Mesendoderm (in vitro differentiated cells): ENCODE measurements around the gene TMCC1.
A peak's percentile ranks its signal among the peaks of the same experiment; 100 is the strongest.

Experiments used
- DNase-seq: peaks from one replicate; pipeline ENCODE4 v3.0.0; 2013
- H2AK5ac ChIP-seq: 2 replicates; pipeline ENCODE4 v1.6.1; 2013; ENCODE audit warnings: low read length, inconsistent platforms
- H2BK120ac ChIP-seq: 2 replicates; pipeline ENCODE4 v1.6.1; 2013; ENCODE audit warnings: low read depth, mild to moderate bottlenecking, low read length, moderate library complexity, mixed read lengths
- H2BK15ac ChIP-seq: replicated peaks from 2 replicates; pipeline ENCODE4 v1.6.1; 2013; ENCODE audit warnings: low read depth, mild to moderate bottlenecking, moderate library complexity
- H2BK5ac ChIP-seq: 2 replicates; pipeline ENCODE4 v1.6.1; 2013; ENCODE audit warnings: low read length, inconsistent platforms
- H3K18ac ChIP-seq: 2 replicates; pipeline ENCODE4 v1.6.1; 2013; ENCODE audit warnings: mild to moderate bottlenecking, low read length, mixed read lengths
- H3K23ac ChIP-seq: one replicate; pipeline ENCODE4 v1.6.1; 2013; ENCODE audit warnings: low read length
- H3K27ac ChIP-seq: 2 replicates; pipeline ENCODE4 v1.5.1; 2013; ENCODE audit warnings: low read depth, mild to moderate bottlenecking, inconsistent platforms, low read length, moderate library complexity
- H3K27me3 ChIP-seq: 2 replicates; pipeline ENCODE4 v1.6.1; 2013; ENCODE audit warnings: low read length, control low read depth, mild to moderate bottlenecking, inconsistent platforms; ENCODE audit not compliant: insufficient read depth, poor library complexity
- H3K36me3 ChIP-seq: 2 replicates; pipeline ENCODE4 v1.6.1; 2013; ENCODE audit warnings: low read length, inconsistent platforms; ENCODE audit not compliant: control insufficient read depth, insufficient read depth
- H3K4ac ChIP-seq: one replicate; pipeline ENCODE4 v1.6.1; 2013; ENCODE audit warnings: low read depth, mild to moderate bottlenecking, low read length, moderate library complexity
- H3K4me1 ChIP-seq: 2 replicates; pipeline ENCODE4 v1.6.1; 2013; ENCODE audit warnings: low read depth, low read length, inconsistent platforms; ENCODE audit not compliant: control insufficient read depth
- H3K4me2 ChIP-seq: 2 replicates; pipeline ENCODE4 v1.6.1; 2013; ENCODE audit warnings: low read length
- H3K4me3 ChIP-seq: 2 replicates; pipeline ENCODE4 v1.5.1; 2013; ENCODE audit warnings: mild to moderate bottlenecking, low read length
- H3K56ac ChIP-seq: one replicate; pipeline ENCODE4 v1.6.1; 2013; ENCODE audit warnings: low read length
- H3K79me1 ChIP-seq: 2 replicates; pipeline ENCODE4 v1.6.1; 2013; ENCODE audit warnings: low read length, inconsistent platforms
- H3K79me2 ChIP-seq: 2 replicates; pipeline ENCODE4 v1.6.1; 2013; ENCODE audit warnings: mild to moderate bottlenecking, low read length; ENCODE audit not compliant: control insufficient read depth, insufficient read depth
- H3K9ac ChIP-seq: 2 replicates; pipeline ENCODE4 v1.6.1; 2013; ENCODE audit warnings: low read length, inconsistent platforms
- H4K5ac ChIP-seq: one replicate; pipeline ENCODE4 v1.6.1; 2013; ENCODE audit warnings: low read length
- H4K8ac ChIP-seq: one replicate; pipeline ENCODE4 v1.6.1; 2013; ENCODE audit warnings: low read depth, mild to moderate bottlenecking, control low read depth, low read length, moderate library complexity
- WGBS: extraction: QIAGEN DNeasy Blood & Tissue Kit; methylation state at CpG from one replicate; pipeline ENCODE4 v1.1.7; 2013; ENCODE audit warnings: low lambda C conversion rate, missing lambda C conversion rate; ENCODE audit not compliant: insufficient coverage; ENCODE audit errors: extremely low coverage; 5-methylcytosine and 5-hydroxymethylcytosine counted together

Gene TMCC1

DNA sequence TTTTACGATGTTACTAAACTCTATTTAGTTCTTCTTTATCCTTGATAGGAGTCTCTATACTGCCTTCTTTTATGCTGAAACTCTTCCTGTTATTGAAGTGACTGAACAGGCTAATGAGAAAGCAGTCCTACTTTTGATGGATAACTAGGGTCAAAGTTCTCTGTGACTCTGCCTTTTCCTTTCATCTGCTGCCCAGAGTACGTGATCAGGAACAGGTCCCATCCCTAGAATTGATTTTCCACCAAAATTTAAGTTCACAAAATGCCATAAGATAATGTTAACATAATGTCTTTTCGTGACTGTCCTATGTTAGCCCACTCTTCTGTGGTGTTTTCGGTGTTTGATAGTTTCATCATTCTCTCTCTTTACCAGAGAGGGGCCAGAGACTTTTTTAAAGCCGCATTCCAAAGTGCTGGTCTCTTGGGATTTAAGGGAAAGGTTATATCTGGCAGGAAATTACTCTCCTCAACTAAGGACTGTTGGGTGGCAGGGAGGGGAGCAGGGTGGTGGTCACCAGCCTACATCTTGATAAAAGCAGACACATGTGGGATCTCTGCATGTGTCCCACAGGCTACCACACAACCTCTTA, 236.8 kb downstream of the TMCC1 start:
- Histone ChIP-seq H3K27me3 (no peaks in the 10 kb centered on the region), H4K5ac (no peak overlapping the region), H4K8ac (no peak overlapping the region), H3K18ac (peak overlapping the region; percentile 76), H3K4ac (no peak overlapping the region), H3K56ac (no peak overlapping the region), H2BK5ac (no peak overlapping the region), H3K36me3 (no peaks in the 10 kb centered on the region), H3K9ac (no peak overlapping the region), H2BK120ac (no peak overlapping the region), H2AK5ac (no peak overlapping the region), H3K4me2 (no peak overlapping the region), H2BK15ac (no peak overlapping the region), H3K27ac (no peak overlapping the region), H3K79me1 (no peaks in the 10 kb centered on the region), H3K79me2 (no peaks in the 10 kb centered on the region), H3K4me1 (peaks cover under 1% of the 10 kb centered on the region), H3K23ac (no peak overlapping the region), H3K4me3 (no peak overlapping the region)
- peak; percentile 58 for DNase-seq
- no CpG with 5 or more reads among the region's 5 CpGs for WGBS

GRCh38 chr3:129655291-129655700, 238.2 kb downstream of the TMCC1 start:
- Histone ChIP-seq H3K18ac (no peak overlapping the region), H3K79me1 (no peaks in the 10 kb centered on the region), H3K4ac (no peak overlapping the region), H2BK120ac (no peak overlapping the region), H2AK5ac (no peak overlapping the region), H3K9ac (no peak overlapping the region), H3K27me3 (no peaks in the 10 kb centered on the region), H3K4me3 (no peak overlapping the region), H3K27ac (no peak overlapping the region), H3K23ac (no peak overlapping the region), H2BK5ac (no peak overlapping the region), H3K56ac (no peak overlapping the region), H2BK15ac (no peak overlapping the region), H3K4me2 (no peak overlapping the region), H4K8ac (no peak overlapping the region), H3K79me2 (no peaks in the 10 kb centered on the region), H3K4me1 (peaks cover 5% of the 10 kb centered on the region), H4K5ac (no peak overlapping the region), H3K36me3 (no peaks in the 10 kb centered on the region)
- no peak for DNase-seq
- WGBS, result no CpG with 5 or more reads among the region's 4 CpGs

- H3K27ac ChIP-seq, result no peak overlapping the region
- H4K8ac ChIP-seq, result no peak overlapping the region
- H2BK5ac ChIP-seq, result no peak overlapping the region
- H3K4ac ChIP-seq, result peak overlapping the region; percentile 36
- H3K23ac ChIP-seq, result no peak overlapping the region
- H2BK15ac ChIP-seq, result no peak overlapping the region
- no peaks in the 10 kb centered on the region for H3K79me2 ChIP-seq
- no peak overlapping the region for H2AK5ac ChIP-seq
- H3K4me3 ChIP-seq, result no peak overlapping the region
- peaks cover 5% of the 10 kb centered on the region for H3K4me1 ChIP-seq
- H3K27me3 ChIP-seq, result no peaks in the 10 kb centered on the region
- no peak overlapping the region for H4K5ac ChIP-seq
- no CpG with 5 or more reads among the region's 1 CpG for WGBS
- no peak overlapping the region for H3K4me2 ChIP-seq
- no peak overlapping the region for H3K56ac ChIP-seq
- H3K79me1 ChIP-seq, result no peaks in the 10 kb centered on the region
- H2BK120ac ChIP-seq, result no peak overlapping the region
- H3K18ac ChIP-seq, result no peak overlapping the region
- no peaks in the 10 kb centered on the region for H3K36me3 ChIP-seq
- H3K9ac ChIP-seq, result no peak overlapping the region
- no peak for DNase-seq
These were observed 239.4 kb downstream of the TMCC1 start for GRCh38 chr3:129654131-129654530.

DNA sequence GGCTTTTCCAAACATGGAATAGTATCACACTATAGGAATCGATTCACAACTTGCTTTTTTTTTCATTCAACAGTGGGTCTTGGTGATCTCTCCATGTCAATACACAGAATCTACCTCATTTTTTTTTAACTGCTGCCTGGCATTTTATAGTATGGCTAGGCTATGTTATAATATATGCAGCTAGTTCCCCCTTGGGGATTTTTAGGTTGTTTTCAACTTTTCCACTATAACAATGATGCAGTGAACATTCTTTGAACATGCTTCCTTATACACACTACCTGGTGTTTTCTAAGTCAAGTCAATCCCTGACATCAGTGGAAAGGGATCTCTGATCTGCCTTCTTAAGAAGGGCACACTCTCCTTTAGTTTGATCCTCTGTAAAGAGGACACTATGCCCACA, 240.5 kb downstream of the TMCC1 start:
- Histone ChIP-seq H3K4me2 (no peak overlapping the region), H3K36me3 (no peaks in the 10 kb centered on the region)

DNA sequence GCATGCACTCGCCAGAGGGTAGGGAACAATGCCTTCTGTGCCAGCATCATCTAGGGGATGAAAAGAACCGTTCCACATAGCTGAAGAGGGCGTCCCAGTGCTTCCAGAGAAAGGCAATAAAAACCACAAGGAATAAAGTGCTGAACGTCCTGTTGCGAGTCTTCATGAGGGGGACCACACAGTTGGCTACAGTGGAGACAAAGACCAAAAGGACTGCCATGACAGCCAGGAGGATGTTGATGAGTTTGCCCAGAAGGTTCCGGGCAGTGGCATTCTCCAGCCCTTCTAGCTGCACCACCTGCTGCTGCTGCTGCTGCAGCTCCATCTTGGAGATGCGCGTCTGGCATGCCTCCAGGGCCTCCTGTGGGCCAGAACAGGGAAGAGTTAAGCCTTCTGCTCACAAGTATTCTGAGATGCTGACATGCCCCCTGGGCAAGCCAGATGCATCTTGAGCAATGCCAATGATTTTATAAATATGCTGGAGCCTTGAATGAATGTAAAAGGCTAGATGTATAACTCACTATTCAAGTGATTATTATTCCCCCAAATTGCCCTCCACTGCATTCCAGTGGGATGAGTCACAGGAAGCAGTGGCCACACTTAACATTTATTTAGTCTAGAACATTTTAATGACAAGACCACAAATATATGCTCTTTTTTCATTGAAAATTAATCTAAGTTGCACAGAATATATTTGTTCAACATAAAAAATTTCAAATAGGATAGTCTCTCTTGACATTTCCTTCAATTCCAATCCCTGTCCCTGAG, 241.9 kb downstream of the TMCC1 start:
- H3K4me3 ChIP-seq, result no peak overlapping the region
- no peak overlapping the region for H4K5ac ChIP-seq
- H3K4me1 ChIP-seq, result peaks cover 5% of the 10 kb centered on the region
- no peaks in the 10 kb centered on the region for H3K36me3 ChIP-seq
- no peak overlapping the region for H2BK5ac ChIP-seq
- no peak overlapping the region for H3K23ac ChIP-seq
- no CpG with 5 or more reads among the region's 8 CpGs for WGBS
- no peak overlapping the region for H2BK15ac ChIP-seq
- H3K18ac ChIP-seq, result no peak overlapping the region
- no peaks in the 10 kb centered on the region for H3K79me2 ChIP-seq
- no peak overlapping the region for H3K4ac ChIP-seq
- H3K4me2 ChIP-seq, result no peak overlapping the region
- no peak overlapping the region for H3K56ac ChIP-seq
- peak; percentile 79 for DNase-seq
- no peaks in the 10 kb centered on the region for H3K27me3 ChIP-seq
- no peak overlapping the region for H2BK120ac ChIP-seq
- no peak overlapping the region for H4K8ac ChIP-seq
- H3K27ac ChIP-seq, result no peak overlapping the region
- H2AK5ac ChIP-seq, result no peak overlapping the region
- no peaks in the 10 kb centered on the region for H3K79me1 ChIP-seq
- no peak overlapping the region for H3K9ac ChIP-seq

More for the DNA sequence above, 240.5 kb downstream of the TMCC1 start:
- Histone ChIP-seq H2AK5ac (no peak overlapping the region), H3K79me2 (no peaks in the 10 kb centered on the region), H4K5ac (no peak overlapping the region), H2BK120ac (no peak overlapping the region), H2BK5ac (no peak overlapping the region), H3K4me1 (peaks cover 5% of the 10 kb centered on the region), H3K79me1 (no peaks in the 10 kb centered on the region), H3K56ac (no peak overlapping the region), H2BK15ac (no peak overlapping the region), H3K27me3 (no peaks in the 10 kb centered on the region), H3K4ac (no peak overlapping the region), H3K23ac (no peak overlapping the region), H3K4me3 (no peak overlapping the region), H3K18ac (no peak overlapping the region), H4K8ac (no peak overlapping the region), H3K9ac (no peak overlapping the region), H3K27ac (no peak overlapping the region)
- no peak for DNase-seq
- no CpG with 5 or more reads among the region's 1 CpG for WGBS
